Measurements from ENCODE around the gene ZNF653. TPM values are rescaled to one million over a fixed set of nuclear protein-coding genes. Genes with fewer than 3 reads are reported as not detected.

Gene ZNF653
- total RNA-seq, 1 donor: 5.9 TPM

GRCh38 chr19:11535792-11536595, 30.4 kb upstream of the ZNF653 start:
- TF ChIP-seq CTCF (IDR thresholded peaks at IDR 0.05; ENCODE audit: insufficient read depth, low read length): peak; percentile 73
- H3K4me3 ChIP-seq (ENCODE audit: low read depth, low read length): peak overlapping the region; percentile 47
- DNase-seq (ENCODE audit: low read depth): peak; percentile 82

GRCh38 chr19:11534948-11535347, 29.3 kb upstream of the ZNF653 start:
- peak; percentile 39 for DNase-seq (ENCODE audit: low read depth)
- no peak for TF ChIP-seq CTCF (IDR thresholded peaks at IDR 0.05; ENCODE audit: insufficient read depth, low read length)
- no peak overlapping the region for H3K4me3 ChIP-seq (ENCODE audit: low read depth, low read length)

- H3K4me3 ChIP-seq (ENCODE audit: low read depth, low read length): no peak overlapping the region
- TF ChIP-seq CTCF (IDR thresholded peaks at IDR 0.05; ENCODE audit: insufficient read depth, low read length): no peak
- DNase-seq (ENCODE audit: low read depth): no peak
Measured at GRCh38 chr19:11534538-11534937, 28.9 kb upstream of the ZNF653 start.

- no peak overlapping the region for H3K4me3 ChIP-seq (ENCODE audit: low read depth, low read length)
- no peak for TF ChIP-seq CTCF (IDR thresholded peaks at IDR 0.05; ENCODE audit: insufficient read depth, low read length)
- DNase-seq (ENCODE audit: low read depth): peak; percentile 69
Measured at GRCh38 chr19:11530432-11530831, 24.8 kb upstream of the ZNF653 start.

- H3K4me3 ChIP-seq (ENCODE audit: low read depth, low read length): peak within 1 kb of the TSS; percentile 82
- no peak for TF ChIP-seq CTCF (IDR thresholded peaks at IDR 0.05; ENCODE audit: insufficient read depth, low read length)
- DNase-seq (ENCODE audit: low read depth): peak; percentile 97
Measured at GRCh38 chr19:11528551-11529341, 23.1 kb upstream of the ZNF653 start, which contains the start of gene ECSIT. TSS of gene ECSIT (minus strand) at chr19:11529134. CDS start at chr19:11519170, 9,964 bp downstream.

- TF ChIP-seq CTCF (IDR thresholded peaks at IDR 0.05; ENCODE audit: insufficient read depth, low read length): no peak
- no peak for DNase-seq (ENCODE audit: low read depth)
- no peak overlapping the region for H3K4me3 ChIP-seq (ENCODE audit: low read depth, low read length)
Measured at GRCh38 chr19:11519138-11519537, 13.5 kb upstream of the ZNF653 start.
